Osteoblast (primary cell): ENCODE measurements around the gene SERP1. TPM values are rescaled to one million over a fixed set of nuclear protein-coding genes. Genes with fewer than 3 reads are reported as not detected.

Experiments used
- DNase-seq: peaks from one replicate; pipeline ENCODE4 v3.0.0; 2011; ENCODE audit warnings: low spot score, mixed read lengths; ENCODE audit not compliant: insufficient read length; ENCODE audit errors: missing footprints
- H2AFZ ChIP-seq: 2 replicates; pipeline ENCODE4 v1.6.0; 2011; ENCODE audit warnings: mild to moderate bottlenecking, low read length
- H3K27ac ChIP-seq: 2 replicates; pipeline ENCODE4 v1.5.1; 2011; ENCODE audit warnings: mild to moderate bottlenecking, low read depth, low read length, moderate library complexity
- H3K27me3 ChIP-seq: 2 replicates; pipeline ENCODE4 v1.6.0; 2012; ENCODE audit warnings: mild to moderate bottlenecking, control low read depth, inconsistent platforms, low read length, moderate library complexity; ENCODE audit not compliant: insufficient read depth
- H3K36me3 ChIP-seq: 2 replicates; pipeline ENCODE4 v1.5.1; 2011; ENCODE audit warnings: mild to moderate bottlenecking, low read length, control low read depth, moderate library complexity; ENCODE audit not compliant: insufficient read depth
- H3K4me1 ChIP-seq: 2 replicates; pipeline ENCODE4 v1.5.1; 2011; ENCODE audit warnings: mild to moderate bottlenecking, low read length, control low read depth, moderate library complexity; ENCODE audit not compliant: insufficient read depth
- H3K4me2 ChIP-seq: 2 replicates; pipeline ENCODE4 v1.6.0; 2011; ENCODE audit warnings: mild to moderate bottlenecking, low read length; ENCODE audit not compliant: insufficient read depth
- H3K4me3 ChIP-seq: fragments of 200-600 bp; sonication (generic); 3 replicates; pipeline ENCODE4 v1.5.1; 2012; ENCODE audit warnings: mild to moderate bottlenecking, low read length, inconsistent platforms; ENCODE audit not compliant: insufficient read depth
- H3K79me2 ChIP-seq: 2 replicates; pipeline ENCODE4 v1.6.0; 2012; ENCODE audit warnings: mild to moderate bottlenecking, low read length, control low read depth, inconsistent platforms; ENCODE audit not compliant: insufficient read depth
- H3K9me3 ChIP-seq: 2 replicates; pipeline ENCODE4 v1.5.1; 2011; ENCODE audit warnings: low read depth, low read length, control low read depth
- H4K20me1 ChIP-seq: 2 replicates; pipeline ENCODE4 v1.6.0; 2012; ENCODE audit warnings: mild to moderate bottlenecking, low read length, control low read depth; ENCODE audit not compliant: insufficient read depth
- CTCF ChIP-seq: IDR thresholded peaks from 2 replicates; pipeline ENCODE4 v1.5.1; 2011; ENCODE audit warnings: mild to moderate bottlenecking, low read depth, low read length, moderate library complexity; ENCODE audit errors: extremely low read depth
- total RNA-seq: library from RNA; depleted of rRNA; stranded (reverse); fragments of >200 nt; gene quantifications from 2 replicates; pipeline ENCODE4 v1.2.3, GENCODE V29; 2012

Gene SERP1
- total RNA-seq, 1 donor = 124 TPM

- H3K4me2 ChIP-seq = peak overlapping the region; percentile 31
- peak overlapping the region; percentile 77 for H2AFZ ChIP-seq
- no peaks in the 10 kb centered on the region for H4K20me1 ChIP-seq
- no peaks in the 10 kb centered on the region for H3K9me3 ChIP-seq
- no peak for DNase-seq
- no peaks in the 10 kb centered on the region for H3K36me3 ChIP-seq
- H3K27me3 ChIP-seq = no peaks in the 10 kb centered on the region
- no peak for TF ChIP-seq CTCF
- H3K79me2 ChIP-seq = peaks cover 5% of the 10 kb centered on the region
- H3K4me1 ChIP-seq = peaks cover 5% of the 10 kb centered on the region
- H3K27ac ChIP-seq = peak overlapping the region; percentile 25
- H3K4me3 ChIP-seq = no peak overlapping the region
Measured at GRCh38 chr3:150495149-150495548, 51.1 kb downstream of the SERP1 start.

GRCh38 chr3:150494411-150494977, 51.8 kb downstream of the SERP1 start:
- Histone ChIP-seq H3K36me3 (no peaks in the 10 kb centered on the region), H3K4me2 (no peak overlapping the region), H3K79me2 (peaks cover 5% of the 10 kb centered on the region), H3K27me3 (no peaks in the 10 kb centered on the region), H3K27ac (no peak overlapping the region), H3K9me3 (no peaks in the 10 kb centered on the region), H2AFZ (peak overlapping the region; percentile 32), H3K4me3 (no peak overlapping the region), H4K20me1 (no peaks in the 10 kb centered on the region), H3K4me1 (peaks cover 5% of the 10 kb centered on the region)
- no peak for TF ChIP-seq CTCF
- DNase-seq = peak; percentile 17

Other genes starting within 250 kb of the SERP1 start
- gene TSC22D2, start 138.2 kb downstream of the SERP1 start, total RNA-seq = 13.4 and 15.3 TPM in 2 replicates
- gene EIF2A, start 291 bp upstream of the SERP1 start, total RNA-seq = 230 and 238 TPM in 2 replicates
- gene SELENOT, start 56.8 kb upstream of the SERP1 start, total RNA-seq = 87.9 and 94.3 TPM in 2 replicates
- gene ERICH6, start 157.4 kb upstream of the SERP1 start, total RNA-seq = under 0.01 and 0.29 TPM in 2 replicates
- 35.7 and 36.2 TPM in 2 replicates for gene SIAH2, start 216.7 kb upstream of the SERP1 start, total RNA-seq